Measurements from ENCODE around the gene ENPP4.

The ENPP4 gene

GRCh38 chr6:46189726-46190125 is 59.9 kb downstream of the ENPP4 start:
- DNase-seq = no peak
- no peaks in the 10 kb centered on the region for H3K4me1 ChIP-seq (ENCODE audit: control insufficient read depth, insufficient read depth, low read length, poor library complexity, severe bottlenecking)
- no peaks in the 10 kb centered on the region for H3K36me3 ChIP-seq (ENCODE audit: control insufficient read depth, insufficient read depth, low read length)
- H3K9me3 ChIP-seq (ENCODE audit: control insufficient read depth, low read length) = no peaks in the 10 kb centered on the region
- H3K27me3 ChIP-seq (replicated peaks; ENCODE audit: control insufficient read depth, insufficient read depth, low read length, poor library complexity, severe bottlenecking) = no peaks in the 10 kb centered on the region
- H3K27ac ChIP-seq (ENCODE audit: insufficient read depth, low read length, poor library complexity, severe bottlenecking) = no peak overlapping the region
- H3K4me3 ChIP-seq (ENCODE audit: insufficient read depth, low read depth, low read length, poor library complexity, severe bottlenecking) = no peak overlapping the region

DNA sequence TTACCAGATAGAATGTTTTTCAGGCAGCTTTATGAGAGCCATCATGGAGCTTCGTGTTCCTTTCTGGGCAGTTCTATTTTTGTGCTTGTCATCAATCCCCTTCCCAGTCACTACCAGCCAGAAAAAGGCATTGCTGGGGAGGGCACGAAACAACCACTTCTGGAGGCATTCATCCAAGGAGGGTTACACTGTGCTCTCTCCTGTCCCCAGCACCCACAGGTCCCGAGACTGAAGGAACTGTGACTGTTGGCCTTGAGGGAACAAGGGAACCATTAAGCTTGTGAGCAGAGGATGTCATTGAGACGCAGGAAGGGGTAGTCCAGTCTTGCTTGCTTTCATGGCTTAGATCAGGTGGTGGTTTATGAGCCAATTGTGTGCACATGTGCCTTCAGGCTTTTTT is 61.1 kb downstream of the ENPP4 start:
- Histone ChIP-seq H3K4me1 (ENCODE audit: control insufficient read depth, insufficient read depth, low read length, poor library complexity, severe bottlenecking) (no peaks in the 10 kb centered on the region), H3K36me3 (ENCODE audit: control insufficient read depth, insufficient read depth, low read length) (no peaks in the 10 kb centered on the region), H3K4me3 (ENCODE audit: insufficient read depth, low read depth, low read length, poor library complexity, severe bottlenecking) (no peak overlapping the region), H3K27ac (ENCODE audit: insufficient read depth, low read length, poor library complexity, severe bottlenecking) (no peak overlapping the region), H3K27me3 (replicated peaks; ENCODE audit: control insufficient read depth, insufficient read depth, low read length, poor library complexity, severe bottlenecking) (no peaks in the 10 kb centered on the region), H3K9me3 (ENCODE audit: control insufficient read depth, low read length) (no peaks in the 10 kb centered on the region)
- no peak for DNase-seq

GRCh38 chr6:46191961-46192360 is 62.2 kb downstream of the ENPP4 start:
- H3K36me3 ChIP-seq (ENCODE audit: control insufficient read depth, insufficient read depth, low read length) = no peaks in the 10 kb centered on the region

More at GRCh38 chr6:46191961-46192360, 62.2 kb downstream of the ENPP4 start:
- Histone ChIP-seq H3K27me3 (replicated peaks; ENCODE audit: control insufficient read depth, insufficient read depth, low read length, poor library complexity, severe bottlenecking) (no peaks in the 10 kb centered on the region), H3K4me3 (ENCODE audit: insufficient read depth, low read depth, low read length, poor library complexity, severe bottlenecking) (no peak overlapping the region), H3K9me3 (ENCODE audit: control insufficient read depth, low read length) (no peaks in the 10 kb centered on the region), H3K27ac (ENCODE audit: insufficient read depth, low read length, poor library complexity, severe bottlenecking) (no peak overlapping the region), H3K4me1 (ENCODE audit: control insufficient read depth, insufficient read depth, low read length, poor library complexity, severe bottlenecking) (no peaks in the 10 kb centered on the region)
- no peak for DNase-seq
